OCI-LY7 (cell line): ENCODE measurements around the gene DTNB.

Source experiments
- CTCF ChIP-seq: fragments of 200-600 bp; sonication (generic); conservative IDR thresholded peaks from 2 replicates; pipeline ENCODE4 v1.5.1; 2014; ENCODE audit warnings: mild to moderate bottlenecking, antibody characterized with exemption, low read length, moderate library complexity, mixed read lengths
- EZH2phosphoT487 ChIP-seq: fragments of 200-600 bp; sonication (generic); IDR thresholded peaks from 2 replicates; pipeline ENCODE4 v1.6.1; 2018; ENCODE audit warnings: low read depth, borderline replicate concordance, mild to moderate bottlenecking, mixed run types, antibody characterized with exemption, low read length, moderate library complexity, mixed read lengths

GRCh38 chr2:25529034-25529433 lies 144.3 kb downstream of the DTNB start:
- TF ChIP-seq EZH2phosphoT487 (no peak), CTCF (no peak)
